Heart left ventricle (tissue), 13 donors: ENCODE measurements around the gene F7.

Experiments used
- POLR2A ChIP-seq, 2 donors: fragments of 450-650 bp; IDR thresholded peaks; one replicate each; pipeline ENCODE4 v1.6.1; 2017; ENCODE audit warnings: antibody characterized with exemption in 2 of 2, mild to moderate bottlenecking in 2 of 2, moderate library complexity in 2 of 2
- TF ChIP-seq, protein P1 (sequence below), 12 donors: fragments of 200-600 bp; sonication (generic) in 4 of 12; IDR thresholded peaks; one replicate each; pipeline versions ENCODE4 v1.5.0 to v1.8.0; 2018 to 2022; ENCODE audit warnings: antibody characterized with exemption in 12 of 12, mild to moderate bottlenecking in 5 of 12
- donor health status: ischemic (EF 13 %, LVEDD 7.1; RV severe dilation, severe dysfunction).
- donor health status: DM: no; HTN: yes; CAD: no.
- donor health status: DM: no; HTN: no; CAD: no.
- donor health status: ischemic (EF 25% LVEDD 6.9; RV normal size, moderate dysfunction).
- donor health status: ischemic (EF 25% LVEDD 5.7; RV mildly dilated, moderate dysfunction).
- donor health status: ischemic (EF 35%, LVEDD 5.7; RV mildly dilated, moderate dysfunction).
- donor health status: nonischemic (EF 11% LVEDD 7.7; RV severe dilation, severe dysfunction).
- donor health status: DM: yes; HTN: yes; CAD: no.
- donor health status: PGD.
- donor health status: ischemic (EF 29% LVEDD 5.4; RV normal size, mild dysfunction).
- donor health status: nonischemic (EF 23%, LVEDD 6.1; RV moderate dilation, normal function).

DNA sequence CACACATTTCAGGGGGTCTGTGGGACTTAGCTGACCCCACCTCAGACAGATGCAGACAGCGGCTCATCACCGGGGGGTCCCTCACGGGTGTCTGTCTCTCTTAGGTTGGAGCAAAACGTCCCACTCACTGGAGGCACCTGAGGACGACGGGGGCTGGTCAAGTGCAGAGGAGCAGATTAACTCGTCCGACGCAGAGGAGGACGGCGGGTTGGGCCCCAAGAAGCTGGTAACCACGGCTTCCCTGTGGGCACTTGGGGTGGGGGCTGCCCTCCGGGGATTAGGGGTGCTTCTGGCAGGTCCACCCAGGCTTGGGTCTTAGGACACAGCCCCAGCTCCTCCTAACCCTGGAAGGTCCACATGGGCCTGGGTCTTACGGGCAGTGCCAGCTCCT is 11.2 kb upstream of the F7 start:
- TF ChIP-seq POLR2A (IDR thresholded peaks at IDR 0.05) = no peak
- TF ChIP-seq, protein P1, sequence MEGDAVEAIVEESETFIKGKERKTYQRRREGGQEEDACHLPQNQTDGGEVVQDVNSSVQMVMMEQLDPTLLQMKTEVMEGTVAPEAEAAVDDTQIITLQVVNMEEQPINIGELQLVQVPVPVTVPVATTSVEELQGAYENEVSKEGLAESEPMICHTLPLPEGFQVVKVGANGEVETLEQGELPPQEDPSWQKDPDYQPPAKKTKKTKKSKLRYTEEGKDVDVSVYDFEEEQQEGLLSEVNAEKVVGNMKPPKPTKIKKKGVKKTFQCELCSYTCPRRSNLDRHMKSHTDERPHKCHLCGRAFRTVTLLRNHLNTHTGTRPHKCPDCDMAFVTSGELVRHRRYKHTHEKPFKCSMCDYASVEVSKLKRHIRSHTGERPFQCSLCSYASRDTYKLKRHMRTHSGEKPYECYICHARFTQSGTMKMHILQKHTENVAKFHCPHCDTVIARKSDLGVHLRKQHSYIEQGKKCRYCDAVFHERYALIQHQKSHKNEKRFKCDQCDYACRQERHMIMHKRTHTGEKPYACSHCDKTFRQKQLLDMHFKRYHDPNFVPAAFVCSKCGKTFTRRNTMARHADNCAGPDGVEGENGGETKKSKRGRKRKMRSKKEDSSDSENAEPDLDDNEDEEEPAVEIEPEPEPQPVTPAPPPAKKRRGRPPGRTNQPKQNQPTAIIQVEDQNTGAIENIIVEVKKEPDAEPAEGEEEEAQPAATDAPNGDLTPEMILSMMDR (IDR thresholded peaks at IDR 0.05) = no peak
